HCEC 1CT (cell line): ENCODE results near the gene EPHA1.

Experiments
- DNase-seq: peaks from one replicate; pipeline ENCODE4 v3.0.0-alpha.2; 2017

The EPHA1 gene

DNA sequence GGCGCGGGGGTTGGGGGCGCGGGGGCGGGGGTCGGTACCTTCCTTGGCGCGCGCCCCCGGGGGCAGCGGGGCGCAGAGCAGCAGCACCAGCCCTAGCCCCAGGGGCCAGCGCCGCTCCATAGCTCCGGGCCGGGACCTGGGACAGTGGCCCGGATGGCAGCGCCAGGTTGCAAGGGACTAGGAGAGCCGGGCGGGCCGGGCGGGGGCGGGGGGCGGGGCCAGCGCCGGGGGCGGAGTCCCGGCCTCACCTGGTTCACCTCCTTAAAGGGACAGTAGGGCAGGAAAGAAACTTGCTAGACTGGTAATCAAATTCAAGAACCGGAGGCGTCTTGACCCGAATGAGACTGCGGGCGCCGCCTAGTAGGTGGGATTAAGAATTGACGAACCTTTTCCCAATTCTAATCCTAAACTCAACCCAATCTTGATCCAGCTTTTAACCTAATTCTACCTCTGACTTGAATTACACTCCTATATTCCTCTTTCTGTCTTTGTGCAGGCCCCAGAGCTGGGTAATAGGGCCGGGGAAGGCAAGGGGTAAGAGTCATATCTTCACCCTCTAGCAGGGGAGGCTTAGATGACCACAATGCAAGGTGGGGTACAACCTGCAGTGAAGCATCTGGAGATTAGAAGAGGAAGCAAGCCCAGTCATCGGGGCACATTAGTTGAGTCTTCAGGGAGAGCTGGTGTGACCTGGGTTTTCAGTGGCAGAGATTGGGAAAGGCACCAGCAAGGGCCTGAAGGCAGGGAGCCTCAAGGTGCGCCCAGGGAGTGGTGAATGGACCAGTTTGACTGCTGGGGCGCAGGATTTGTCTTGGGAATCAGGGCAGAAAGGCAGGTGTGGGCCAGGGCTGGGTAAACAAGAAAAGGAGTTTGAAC lies at the start of gene EPHA1:
Gene EPHA1 (minus strand): TSS at position 171 of the 876 bp plus-strand sequence. CDS start 51 bp downstream, at position 120.
- no peak for DNase-seq

DNA sequence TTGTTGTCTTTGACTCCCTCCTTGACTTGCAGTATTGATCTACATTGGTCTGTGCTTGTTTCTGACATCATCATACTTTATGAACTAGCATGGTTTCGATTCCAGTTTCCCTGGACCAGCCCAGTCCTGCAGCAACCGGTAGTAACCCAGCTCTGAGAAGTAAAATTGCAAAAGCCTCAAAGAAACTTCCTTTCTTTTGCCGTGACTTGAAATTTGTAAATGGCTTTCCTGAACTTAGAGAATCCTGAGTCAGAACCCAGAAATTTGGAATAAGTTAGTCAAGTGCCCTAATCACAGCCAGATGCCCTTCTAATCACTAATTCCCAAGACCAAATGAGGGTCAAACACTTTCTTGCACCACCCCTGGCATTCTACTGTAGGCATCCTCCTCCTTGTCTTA lies 49.6 kb upstream of the EPHA1 start:
- peak; percentile 72 for DNase-seq

GRCh38 chr7:143456992-143457793 lies 48.5 kb upstream of the EPHA1 start:
- DNase-seq: peak; percentile 65

DNA sequence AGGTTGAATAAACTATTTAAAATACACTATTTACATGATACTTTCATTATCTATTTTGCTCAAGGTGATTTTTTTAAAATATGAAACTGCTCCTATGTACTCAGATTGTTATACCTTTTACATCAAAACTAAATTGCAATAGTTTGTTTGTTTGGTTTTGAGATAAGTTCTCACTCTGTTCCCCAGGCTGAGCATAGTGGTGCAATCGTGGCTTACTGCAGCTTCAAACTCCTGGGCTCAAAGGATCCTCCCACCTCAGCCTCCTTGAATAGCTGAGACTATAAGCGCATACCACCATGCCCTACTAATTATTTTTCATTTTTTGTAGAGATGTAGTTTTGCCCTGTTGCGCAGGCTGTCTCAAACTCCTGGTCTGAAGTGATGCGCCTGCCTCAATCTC lies 47.3 kb upstream of the EPHA1 start:
- DNase-seq: no peak

DNA sequence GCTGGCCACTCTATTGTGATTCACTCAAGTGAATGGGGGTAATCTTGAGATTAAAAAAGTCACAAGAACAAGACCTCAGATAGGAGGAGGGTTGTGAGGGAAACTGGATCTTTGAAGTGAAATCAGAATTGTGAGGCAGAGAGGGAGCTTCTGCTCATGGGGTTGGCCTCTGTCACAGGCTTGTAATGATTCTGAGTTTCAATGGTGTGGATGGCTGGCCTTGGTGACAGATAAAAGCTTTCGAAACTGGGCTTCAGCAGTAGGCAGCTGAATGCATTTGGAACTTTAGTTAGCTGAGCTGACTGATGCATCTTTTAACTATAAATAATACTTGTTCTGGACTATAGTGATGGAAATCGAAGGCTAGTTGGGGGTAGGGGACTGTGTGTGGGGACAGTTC lies 46.8 kb upstream of the EPHA1 start:
- DNase-seq: no peak

DNA sequence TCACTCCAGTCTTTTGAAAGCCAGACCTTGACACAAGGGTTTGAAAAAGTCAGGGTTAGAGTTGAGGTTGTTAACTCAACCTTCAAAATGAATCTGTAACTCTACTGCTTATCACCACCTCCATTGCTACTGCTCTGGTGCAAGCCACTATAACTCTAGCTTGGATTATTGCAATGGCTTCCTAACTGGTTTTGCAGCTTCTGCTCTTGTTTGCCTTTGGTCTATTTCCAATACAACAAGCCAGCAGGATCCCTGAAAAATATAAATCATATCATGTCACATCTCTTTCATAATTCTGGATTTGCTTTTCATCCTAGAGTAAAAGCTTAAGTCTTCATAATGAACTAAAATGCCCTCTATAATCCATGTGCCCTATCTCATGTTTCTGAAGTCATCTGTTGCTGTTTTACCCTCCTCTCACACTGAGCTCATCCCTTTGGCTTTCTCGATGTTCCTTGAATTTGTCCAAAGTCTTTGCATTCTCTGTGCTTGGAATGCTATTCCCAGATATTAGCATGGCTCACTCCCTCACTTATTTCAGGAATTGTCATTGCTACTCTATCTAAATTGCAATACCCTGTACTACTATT lies 45.5 kb upstream of the EPHA1 start:
- DNase-seq: no peak

GRCh38 chr7:143452495-143452894 lies 43.8 kb upstream of the EPHA1 start:
- DNase-seq: peak; percentile 38

DNA sequence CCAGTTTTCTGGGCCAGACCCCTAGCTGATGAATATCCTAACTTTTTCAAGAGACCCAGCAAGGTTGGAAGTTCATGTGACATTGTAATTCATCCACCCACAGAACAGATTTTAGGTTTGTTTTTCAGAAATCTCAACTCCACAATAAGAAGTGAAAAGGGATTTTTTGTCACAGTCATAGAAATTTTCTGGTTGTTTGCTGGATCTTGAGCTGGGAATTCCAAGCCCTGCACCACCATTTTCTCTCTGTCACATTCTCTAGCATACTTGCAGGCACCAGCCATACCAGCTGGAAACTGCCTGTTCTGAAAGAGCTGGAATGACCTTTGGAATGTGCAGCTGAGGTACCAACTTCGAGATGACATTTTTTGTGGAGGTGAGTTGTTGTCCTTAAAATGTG lies 43.1 kb upstream of the EPHA1 start:
- DNase-seq: no peak

DNA sequence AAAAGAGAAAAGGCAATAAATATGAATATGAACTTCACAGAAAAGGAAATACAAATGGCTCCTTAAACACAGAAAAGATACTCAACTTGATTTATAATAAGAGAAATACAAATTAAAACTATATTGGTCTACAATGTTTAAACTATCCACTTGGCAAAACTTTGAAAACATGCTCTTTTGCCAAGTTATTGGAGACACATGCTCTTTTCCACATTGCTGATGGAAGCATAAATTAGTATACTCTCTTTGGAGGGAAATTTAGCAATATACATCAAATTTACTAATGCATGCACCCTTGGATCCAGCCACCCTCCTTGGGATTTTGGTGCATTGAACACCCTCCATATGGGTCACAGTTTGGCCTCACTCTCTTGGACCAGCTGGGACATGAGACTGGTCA lies 42.5 kb upstream of the EPHA1 start:
- DNase-seq: no peak

GRCh38 chr7:143449793-143450192 lies 41.1 kb upstream of the EPHA1 start:
- no peak for DNase-seq

GRCh38 chr7:143448429-143448828 lies 39.8 kb upstream of the EPHA1 start:
- DNase-seq: no peak

DNA sequence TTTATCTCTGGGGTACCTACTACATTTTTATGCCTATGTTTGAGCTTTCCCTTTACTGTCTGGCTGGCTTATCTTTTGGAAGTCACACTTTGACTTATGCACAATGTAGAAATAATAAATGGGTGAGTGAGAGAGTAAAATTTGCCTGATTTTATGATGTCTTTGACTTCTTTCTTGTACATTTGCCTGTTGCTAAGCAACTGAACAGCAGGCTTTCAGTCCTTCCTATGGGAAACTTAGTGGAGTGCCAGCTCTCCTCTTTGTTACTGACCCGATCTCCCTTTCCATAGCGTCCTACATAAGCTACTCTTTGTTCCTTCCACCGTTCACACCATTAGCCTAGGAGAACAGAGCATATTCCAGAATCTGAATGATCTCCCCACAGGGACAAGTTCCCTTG lies 38.8 kb upstream of the EPHA1 start:
- DNase-seq: no peak

GRCh38 chr7:143444785-143445184 lies 36.1 kb upstream of the EPHA1 start:
- no peak for DNase-seq

- no peak for DNase-seq
These were observed 35.6 kb upstream of the EPHA1 start for GRCh38 chr7:143444063-143444782.

DNA sequence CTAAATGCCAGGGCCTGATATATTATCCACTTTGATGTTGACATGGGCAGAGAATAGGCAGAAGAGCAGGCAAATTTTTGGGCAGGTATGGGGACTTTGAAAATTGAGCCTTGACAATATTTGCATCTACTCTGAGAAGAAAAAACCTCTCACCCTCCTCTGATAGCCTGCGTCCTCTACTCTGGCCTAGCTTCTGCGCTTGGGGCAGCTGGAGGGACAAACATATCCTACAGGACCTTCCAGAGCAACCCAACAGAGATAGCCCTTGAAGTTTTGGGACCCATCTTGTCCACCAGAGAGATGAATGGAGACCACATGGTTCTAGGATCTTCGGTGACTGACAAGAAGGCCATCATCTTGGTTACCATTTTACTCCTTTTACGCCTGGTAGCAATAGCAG lies 34.5 kb upstream of the EPHA1 start, which contains the start of gene TAS2R60:
Gene TAS2R60 (plus strand): TSS at position 301 of the 400 bp plus-strand sequence. CDS start 0 bp downstream, at position 301.
- DNase-seq: no peak

DNA sequence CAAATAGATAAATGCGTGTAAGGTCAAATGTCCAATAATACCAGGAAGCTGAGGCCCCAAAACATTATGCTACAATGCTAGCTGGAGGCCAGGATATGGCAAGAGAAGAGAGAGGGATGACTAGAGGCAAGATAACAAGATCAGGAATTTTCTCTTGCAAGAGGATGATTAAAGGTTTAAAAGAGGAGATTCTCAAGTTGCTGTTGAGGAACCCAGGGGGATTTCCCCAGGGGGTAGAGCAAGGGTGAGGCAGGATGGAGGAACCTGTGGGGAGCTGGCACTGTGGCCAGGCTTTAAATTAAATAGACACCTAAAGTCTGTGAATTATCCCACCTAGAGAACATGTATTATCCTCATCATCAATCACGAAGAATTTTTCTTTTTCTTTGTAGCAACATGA lies 31.2 kb upstream of the EPHA1 start:
- DNase-seq: no peak

- DNase-seq: no peak
These were observed 28.9 kb upstream of the EPHA1 start for GRCh38 chr7:143437578-143437977.

- DNase-seq: no peak
These were observed 27.8 kb upstream of the EPHA1 start for GRCh38 chr7:143436325-143436946.

- no peak for DNase-seq
These were observed 26.6 kb upstream of the EPHA1 start for GRCh38 chr7:143435266-143435665.

GRCh38 chr7:143434660-143435059 lies 26.0 kb upstream of the EPHA1 start:
- peak; percentile 40 for DNase-seq

- DNase-seq: no peak
These were observed 25.1 kb upstream of the EPHA1 start for GRCh38 chr7:143433759-143434158.

DNA sequence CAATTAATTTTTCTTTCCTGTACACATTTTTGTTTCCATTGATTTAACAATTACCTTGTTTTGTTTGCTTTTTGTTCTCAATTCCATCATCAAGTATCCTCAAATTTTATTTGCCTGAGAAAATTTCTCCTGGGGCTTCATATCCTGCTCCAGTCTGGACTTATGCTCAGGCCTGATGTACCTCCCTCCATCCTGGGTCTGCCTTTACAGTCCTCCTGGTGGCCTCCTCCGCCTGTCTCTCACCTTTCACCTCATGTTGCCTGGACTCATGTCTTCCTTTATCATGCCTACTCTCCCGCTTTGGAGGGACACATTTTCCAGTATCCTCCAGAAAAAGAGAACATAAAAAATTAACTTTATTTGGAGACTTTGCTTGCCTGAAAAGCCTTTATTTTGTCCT lies 22.5 kb upstream of the EPHA1 start:
- DNase-seq: no peak
